Transverse colon (tissue), 4 donors: ENCODE results near the gene MED15. TPM values are rescaled to one million over a fixed set of nuclear protein-coding genes. Genes with fewer than 3 reads are reported as not detected.

Experiments
- DNase-seq: peaks from one replicate; pipeline ENCODE4 v3.0.0-alpha.2; 2019
- H3K27ac ChIP-seq, 4 donors: fragments of 200-600 bp; sonication (generic); 2 replicates each; pipeline ENCODE4 v1.5.1; 2016 to 2018; ENCODE audit warnings: inconsistent platforms in 4 of 4
- H3K27me3 ChIP-seq: fragments of 200-600 bp; sonication (generic); 2 replicates; pipeline ENCODE4 v1.5.1; 2017; ENCODE audit warnings: inconsistent platforms
- H3K36me3 ChIP-seq, 4 donors: fragments of 200-600 bp; sonication (generic); 2 replicates each; pipeline ENCODE4 v1.5.1; 2017 to 2019; ENCODE audit warnings: inconsistent platforms in 4 of 4
- H3K4me1 ChIP-seq, 4 donors: fragments of 200-600 bp; sonication (generic); 2 replicates each; pipeline ENCODE4 v1.5.1; 2017 to 2020; ENCODE audit warnings: inconsistent platforms in 4 of 4
- H3K4me3 ChIP-seq, 4 donors: fragments of 200-600 bp; sonication (generic); 1 replicate in 1 of 4; 2 replicates in 3 of 4; pipeline versions ENCODE4 v1.5.1 to v1.6.1; 2017 to 2019; ENCODE audit warnings: inconsistent platforms in 4 of 4
- H3K9me3 ChIP-seq, 2 donors: fragments of 200-600 bp; sonication (generic); 2 replicates each; pipeline ENCODE4 v1.5.1; 2017 to 2019; ENCODE audit warnings: inconsistent platforms in 2 of 2
- EP300 ChIP-seq: sonication (generic); formaldehyde crosslinking; IDR thresholded peaks from one replicate; pipeline ENCODE4 v1.6.1; 2017; ENCODE audit warnings: antibody characterized with exemption, low read depth
- POLR2A ChIP-seq: fragments of 450-650 bp; IDR thresholded peaks from one replicate; pipeline ENCODE4 v1.6.1; 2016; ENCODE audit warnings: antibody characterized with exemption, mild to moderate bottlenecking, moderate library complexity
- POLR2AphosphoS5 ChIP-seq, 3 donors: sonication (generic); formaldehyde crosslinking; IDR thresholded peaks; one replicate each; pipeline ENCODE4 v1.6.1; 2016; ENCODE audit warnings: antibody characterized with exemption in 3 of 3
- WGBS, 2 donors: methylation state at CpG; one replicate each; pipeline ENCODE4 v1.1.5; 2018; ENCODE audit warnings: low coverage in 1 of 2; 5-methylcytosine and 5-hydroxymethylcytosine counted together
- in situ Hi-C, 4 donors: fragments of 200-750 bp; cut with MboI; loops; one replicate each; pipeline versions ENCODE4 v1.15.0 to v1.15.1; 2017; ENCODE audit warnings: low sequenced_read_pairs in 3 of 4, low pct_ligation_motif_present in 1 of 4, low pct_unique_long_range_greater_than_20kb in 1 of 4
- intact Hi-C: fragments of 100-400 bp; cut with DNase I; formaldehyde crosslinking; loops from one replicate; pipeline ENCODE4 v1.15.1; 2023; ENCODE audit warnings: low total_unique reads
- total RNA-seq, 4 donors: library from RNA; depleted of rRNA; stranded (reverse); fragments of >200 nt; gene quantifications; one replicate each; pipeline ENCODE4 v1.1.0, GENCODE V29; 2016
- TF ChIP-seq, protein P1 (sequence below), 5 experiments: fragments of 200-600 bp in 3 of 5; fragments of 450-650 bp in 2 of 5; sonication (generic) in 3 of 5; IDR thresholded peaks; 1 replicate in 2 of 5; 2 replicates in 3 of 5; pipeline ENCODE4 v1.5.1; 2016 to 2017; ENCODE audit warnings: antibody characterized with exemption in 5 of 5, inconsistent platforms in 3 of 5, mild to moderate bottlenecking in 2 of 5, moderate library complexity in 1 of 5

MED15 gene
- total RNA-seq, 4 donors from 2014 or later: 70.3 to 211 (median 116) TPM

DNA sequence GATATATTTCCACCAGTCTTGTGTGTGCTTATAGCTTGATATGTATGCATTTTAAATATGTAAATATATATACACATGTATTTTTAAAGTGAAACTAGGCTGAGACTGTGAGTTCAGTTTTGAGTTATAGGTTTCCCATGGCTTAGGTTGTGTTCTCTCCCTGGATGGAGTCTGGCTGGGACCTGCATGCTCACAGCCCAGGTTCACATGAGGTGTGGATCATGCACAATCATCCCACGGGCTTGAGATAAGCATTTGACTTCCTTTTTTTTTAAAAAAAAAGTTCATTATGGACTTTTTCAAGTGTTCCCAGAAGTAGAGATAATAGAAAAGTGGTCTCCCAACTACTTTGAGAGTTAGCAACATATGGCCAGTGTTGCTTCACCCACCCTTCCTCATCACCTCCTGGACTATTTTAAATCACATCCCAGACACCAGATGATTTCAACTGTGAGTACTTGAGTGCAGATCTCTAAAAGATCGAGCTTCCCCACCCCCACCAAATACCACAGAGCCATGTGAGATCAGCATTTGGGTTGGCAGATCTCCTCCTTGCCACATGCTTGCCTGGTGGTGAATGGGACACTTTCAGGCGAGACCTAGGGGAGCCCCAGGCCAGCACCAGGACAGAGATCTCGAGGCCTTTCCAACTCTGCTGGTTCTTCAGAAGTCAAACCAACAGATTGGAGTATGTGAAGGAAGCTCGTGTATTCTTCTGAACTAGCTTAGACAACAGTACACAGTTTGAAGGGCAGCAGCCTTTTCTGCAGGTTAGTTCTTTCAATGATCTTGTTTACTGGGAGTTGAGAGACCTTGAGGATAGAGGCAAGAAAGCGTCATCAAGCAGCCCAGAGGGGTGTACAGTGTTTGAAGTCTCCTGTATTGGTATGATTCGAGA, 15.9 kb downstream of the MED15 start:
- H3K27me3 ChIP-seq: no peaks in the 10 kb centered on the region
- 32 to 50% methylated on average over 4 to 7 of the region's 7 CpGs for WGBS, 2 donors
- H3K9me3 ChIP-seq: no peaks in the 10 kb centered on the region
- peak overlapping the region in 3 of 4 donors; percentile 16 to 23 (median 21) for H3K27ac ChIP-seq
- intact Hi-C loops (no loop called here), in situ Hi-C loops (no loop called here)
- DNase-seq: no peak
- peaks cover 0 to 7% (median 0%) of the 10 kb centered on the region in 4 donors for H3K36me3 ChIP-seq
- peaks cover 13 to 36% (median 21%) of the 10 kb centered on the region in 4 donors for H3K4me1 ChIP-seq
- H3K4me3 ChIP-seq: no peak overlapping the region
- TF ChIP-seq POLR2A (no peak), EP300 (no peak), POLR2AphosphoS5 (IDR thresholded peaks at IDR 0.05) (no peak)
- TF ChIP-seq, protein P1, sequence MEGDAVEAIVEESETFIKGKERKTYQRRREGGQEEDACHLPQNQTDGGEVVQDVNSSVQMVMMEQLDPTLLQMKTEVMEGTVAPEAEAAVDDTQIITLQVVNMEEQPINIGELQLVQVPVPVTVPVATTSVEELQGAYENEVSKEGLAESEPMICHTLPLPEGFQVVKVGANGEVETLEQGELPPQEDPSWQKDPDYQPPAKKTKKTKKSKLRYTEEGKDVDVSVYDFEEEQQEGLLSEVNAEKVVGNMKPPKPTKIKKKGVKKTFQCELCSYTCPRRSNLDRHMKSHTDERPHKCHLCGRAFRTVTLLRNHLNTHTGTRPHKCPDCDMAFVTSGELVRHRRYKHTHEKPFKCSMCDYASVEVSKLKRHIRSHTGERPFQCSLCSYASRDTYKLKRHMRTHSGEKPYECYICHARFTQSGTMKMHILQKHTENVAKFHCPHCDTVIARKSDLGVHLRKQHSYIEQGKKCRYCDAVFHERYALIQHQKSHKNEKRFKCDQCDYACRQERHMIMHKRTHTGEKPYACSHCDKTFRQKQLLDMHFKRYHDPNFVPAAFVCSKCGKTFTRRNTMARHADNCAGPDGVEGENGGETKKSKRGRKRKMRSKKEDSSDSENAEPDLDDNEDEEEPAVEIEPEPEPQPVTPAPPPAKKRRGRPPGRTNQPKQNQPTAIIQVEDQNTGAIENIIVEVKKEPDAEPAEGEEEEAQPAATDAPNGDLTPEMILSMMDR (IDR thresholded peaks at IDR 0.05): no peak

DNA sequence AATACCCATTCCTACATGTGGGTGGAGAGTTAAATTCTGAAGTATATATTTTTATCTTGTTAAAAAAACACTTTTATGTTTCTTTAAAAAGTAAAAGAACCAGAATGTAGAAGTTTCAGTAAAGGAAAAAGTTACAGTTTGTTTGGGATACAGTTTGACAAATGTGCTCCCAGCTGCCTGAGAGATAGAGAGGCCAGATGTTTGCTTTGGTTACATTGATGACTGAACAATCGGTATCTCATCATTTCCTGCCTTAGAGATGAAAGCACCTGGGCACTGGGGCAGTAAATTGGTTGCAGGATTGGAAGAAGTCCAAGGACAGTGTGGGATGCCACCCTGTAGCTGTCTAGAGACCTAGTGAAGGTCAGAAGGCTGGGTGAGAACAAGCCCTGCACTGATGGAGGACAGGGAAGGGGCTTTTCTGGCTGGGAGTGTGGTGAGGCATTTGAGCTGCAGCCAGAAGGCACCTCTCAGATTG, 16.6 kb downstream of the MED15 start:
- DNase-seq: no peak
- Histone ChIP-seq H3K4me1 (peaks cover 13 to 36% (median 21%) of the 10 kb centered on the region in 4 donors), H3K36me3 (peaks cover 0 to 7% (median 0%) of the 10 kb centered on the region in 4 donors), H3K27ac (peak overlapping the region in 3 of 4 donors; percentile 16 to 23 (median 21)), H3K9me3 (no peaks in the 10 kb centered on the region), H3K4me3 (no peak overlapping the region), H3K27me3 (no peaks in the 10 kb centered on the region)
- WGBS, 2 donors: 0 to 3% methylated on average over 1 of the region's 1 CpG
- in situ Hi-C loops (no loop called here), intact Hi-C loops (no loop called here)
- TF ChIP-seq POLR2A (no peak), POLR2AphosphoS5 (IDR thresholded peaks at IDR 0.05) (no peak), EP300 (no peak)
- TF ChIP-seq, protein P1 (IDR thresholded peaks at IDR 0.05): no peak

DNA sequence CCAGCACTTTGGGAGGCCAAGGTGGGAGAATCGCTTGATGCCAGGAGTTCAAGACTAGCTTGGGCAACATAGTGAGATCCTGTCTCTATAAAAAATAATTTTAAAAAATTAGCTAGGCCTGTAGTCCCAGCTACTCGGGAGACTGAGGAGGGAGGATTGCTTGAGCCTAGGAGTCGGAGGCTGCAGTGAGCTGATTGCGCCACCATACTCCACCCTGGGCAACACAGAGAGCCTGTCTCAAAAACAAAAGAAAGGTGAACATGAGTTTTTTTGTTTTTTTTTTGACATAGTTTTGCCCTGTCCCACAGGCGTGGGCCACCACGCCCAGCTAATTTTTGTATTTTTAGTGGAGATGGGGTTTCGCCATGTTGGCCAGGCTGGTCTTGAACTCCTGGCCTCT, 17.6 kb downstream of the MED15 start:
- H3K27ac ChIP-seq: no peak overlapping the region
- no peaks in the 10 kb centered on the region for H3K27me3 ChIP-seq
- TF ChIP-seq POLR2AphosphoS5 (IDR thresholded peaks at IDR 0.05): no peak
- no peak for TF ChIP-seq POLR2A
- TF ChIP-seq EP300: no peak
- TF ChIP-seq, protein P1 (IDR thresholded peaks at IDR 0.05): no peak
- no peaks in the 10 kb centered on the region for H3K9me3 ChIP-seq
- H3K36me3 ChIP-seq: peaks cover 0 to 7% (median 0%) of the 10 kb centered on the region in 4 donors
- intact Hi-C loops: no loop called here
- in situ Hi-C loops: no loop called here
- H3K4me3 ChIP-seq: no peak overlapping the region
- H3K4me1 ChIP-seq: peaks cover 18 to 37% (median 26%) of the 10 kb centered on the region in 4 donors
- WGBS, 2 donors: 97 to 100% methylated on average over 1 to 7 of the region's 7 CpGs
- no peak for DNase-seq

DNA sequence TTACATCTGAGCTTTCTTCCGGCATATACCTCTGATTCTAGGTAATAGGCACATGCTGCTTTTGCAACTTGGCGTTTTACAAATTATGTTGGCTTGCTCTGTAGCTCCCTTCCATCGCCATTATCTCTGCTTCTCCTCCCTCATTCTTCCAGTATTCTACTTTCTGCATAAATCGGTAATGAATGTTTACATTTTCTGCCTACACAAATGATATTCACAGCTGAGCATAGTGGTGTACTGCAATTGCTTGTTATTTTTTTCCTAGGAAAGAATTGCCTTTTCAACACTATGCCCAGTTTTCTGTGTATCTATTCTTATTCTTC, 18.9 kb downstream of the MED15 start:
- 82 to 93% methylated on average over 4 of the region's 4 CpGs for WGBS, 2 donors
- TF ChIP-seq, protein P1 (IDR thresholded peaks at IDR 0.05): no peak
- peaks cover 0 to 7% (median 0%) of the 10 kb centered on the region in 4 donors for H3K36me3 ChIP-seq
- no peak for DNase-seq
- peaks cover 30 to 49% (median 37%) of the 10 kb centered on the region in 4 donors for H3K4me1 ChIP-seq
- in situ Hi-C loops: no loop called here
- H3K27me3 ChIP-seq: no peaks in the 10 kb centered on the region
- intact Hi-C loops: no loop called here
- no peak overlapping the region for H3K4me3 ChIP-seq
- no peaks in the 10 kb centered on the region for H3K9me3 ChIP-seq
- no peak overlapping the region for H3K27ac ChIP-seq
